SIG-M5 (cell line): ENCODE measurements around the gene RGS21.

Experiments
- DNase-seq: peaks from one replicate; lab custom pipeline; 2025; lab: John Stamatoyannopoulos, UW

RGS21 gene

DNA sequence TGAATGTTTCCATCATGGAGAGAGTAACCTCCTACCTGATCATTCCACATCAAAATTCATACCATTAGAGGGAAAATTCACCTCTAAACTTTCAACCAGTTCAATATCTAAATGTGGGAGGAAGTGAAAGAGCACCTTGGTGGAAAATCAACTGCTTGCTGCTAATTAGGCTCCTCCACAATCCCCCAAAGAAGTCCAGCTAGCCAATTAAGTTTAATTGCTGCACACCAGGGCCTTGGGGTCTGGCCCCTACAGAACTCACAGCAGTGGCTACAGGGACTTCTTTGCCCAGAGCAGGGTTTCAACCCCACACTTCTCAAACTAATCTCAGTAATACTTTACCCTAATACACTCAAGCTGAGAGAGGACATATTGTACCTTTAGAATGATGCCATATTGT is 62.1 kb downstream of the RGS21 start:
- DNase-seq: no peak

DNA sequence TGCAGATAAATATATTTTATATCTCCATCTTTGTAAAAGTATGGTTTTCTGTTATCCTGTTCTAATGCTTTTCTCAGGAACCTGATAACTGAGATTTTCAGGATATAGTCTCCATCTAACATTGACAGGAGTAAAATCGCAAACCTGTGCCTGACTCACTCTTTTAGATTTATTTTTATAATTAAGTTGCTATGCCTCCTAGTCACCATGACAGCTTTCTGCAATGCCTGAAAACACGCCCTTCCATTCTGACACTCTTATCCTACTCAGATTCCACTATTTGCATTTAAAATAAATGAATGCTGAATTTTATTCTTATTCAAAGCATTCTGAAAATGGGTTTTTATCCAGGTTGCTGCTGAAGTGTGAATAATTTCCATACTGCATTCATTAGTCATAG is 62.8 kb downstream of the RGS21 start:
- no peak for DNase-seq

DNA sequence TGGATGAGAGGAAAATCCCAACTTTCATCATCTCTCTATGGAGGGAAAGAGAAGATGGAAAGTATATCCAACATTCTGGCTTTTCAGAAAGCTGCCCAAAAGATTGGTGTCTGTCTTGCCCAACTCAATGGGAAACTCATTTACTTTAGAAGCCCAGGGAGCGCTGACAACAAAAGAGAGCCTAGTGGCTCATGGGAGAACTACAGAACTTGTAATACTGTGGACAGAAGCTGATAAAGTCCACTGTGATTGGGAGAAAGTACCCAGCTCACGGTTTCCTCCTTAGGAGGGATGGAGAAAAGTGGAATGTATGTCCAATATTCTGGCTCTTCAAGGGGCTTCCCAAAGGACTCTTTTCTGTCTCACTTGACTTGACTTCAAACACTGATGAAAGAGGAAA is 66.0 kb downstream of the RGS21 start:
- DNase-seq: no peak

- DNase-seq: no peak
These were observed 69.4 kb downstream of the RGS21 start for GRCh38 chr1:192386051-192386650.

- no peak for DNase-seq
These were observed 78.4 kb downstream of the RGS21 start for GRCh38 chr1:192395211-192395610.

DNA sequence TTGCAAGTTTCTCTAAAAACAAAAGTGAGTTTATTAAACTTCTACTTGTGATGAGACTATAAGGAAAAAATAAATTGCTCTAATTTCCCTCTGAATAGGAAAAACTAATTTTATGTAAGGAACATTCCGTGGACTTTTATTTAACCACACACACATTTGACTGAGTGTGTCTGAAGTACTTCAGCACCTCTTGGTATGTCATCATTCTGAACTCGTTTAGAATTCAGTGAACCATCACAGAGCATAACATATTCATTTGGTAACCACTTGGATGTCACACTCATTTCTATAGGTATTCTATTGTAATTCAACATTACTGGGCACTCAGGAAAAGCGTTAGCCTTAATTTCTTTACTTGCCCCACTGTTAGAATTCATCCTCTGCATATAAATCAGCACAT is 79.1 kb downstream of the RGS21 start:
- no peak for DNase-seq

DNA sequence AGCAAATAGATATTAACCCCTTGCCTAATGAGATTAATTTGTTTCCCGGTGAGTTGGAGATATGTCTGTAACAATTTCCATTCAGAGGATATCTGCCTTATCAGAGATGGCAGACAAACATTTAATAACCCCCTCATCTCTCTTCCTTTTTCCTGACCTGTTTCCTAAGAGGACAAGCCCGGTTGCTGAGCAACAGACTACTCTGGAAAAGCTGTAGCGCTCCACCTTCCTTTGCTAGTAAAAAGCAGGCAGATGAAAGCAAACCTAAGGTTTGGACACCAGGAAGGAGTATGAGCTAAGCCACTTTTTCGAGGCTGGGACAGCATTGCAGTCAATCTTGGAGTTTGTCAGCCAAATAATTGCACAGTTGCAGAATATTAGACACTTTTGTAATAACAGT is 82.4 kb downstream of the RGS21 start:
- no peak for DNase-seq

DNA sequence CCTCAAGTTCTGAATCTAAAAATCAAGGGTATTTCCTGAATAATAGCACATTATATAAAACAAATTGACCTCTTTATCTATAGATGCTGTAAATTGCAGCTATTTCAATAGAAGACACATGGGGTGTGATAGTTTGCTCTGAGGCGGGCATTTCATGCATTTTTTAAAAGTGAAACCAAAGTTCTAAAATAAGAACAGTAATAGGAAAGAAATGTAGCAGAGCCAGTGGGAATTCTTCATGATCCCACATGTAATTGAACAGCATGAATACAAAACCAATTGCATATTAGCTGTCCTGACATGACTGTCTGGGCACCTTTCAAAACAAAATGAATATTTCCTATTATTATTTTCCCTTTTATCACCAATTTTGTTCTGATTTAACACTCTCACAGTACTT is 85.0 kb downstream of the RGS21 start:
- no peak for DNase-seq

DNA sequence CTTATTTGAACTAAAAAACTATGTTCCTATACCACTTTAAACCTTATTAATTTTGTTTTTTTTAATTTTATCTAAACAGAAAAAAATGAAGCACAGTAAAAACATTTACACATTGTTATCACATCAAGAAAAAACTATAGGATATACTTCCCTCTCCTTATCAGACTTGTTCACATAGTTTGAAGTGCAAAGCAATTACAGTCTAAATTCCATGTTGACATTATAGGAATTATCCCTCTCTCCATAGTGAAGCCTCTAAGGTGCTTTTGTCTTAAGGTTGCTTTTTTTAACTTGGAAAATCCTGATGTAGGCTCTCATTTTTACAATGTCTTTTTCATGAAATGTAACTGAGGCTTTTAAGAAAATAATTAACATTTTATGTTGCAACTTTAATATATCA is 85.8 kb downstream of the RGS21 start:
- DNase-seq: no peak

DNA sequence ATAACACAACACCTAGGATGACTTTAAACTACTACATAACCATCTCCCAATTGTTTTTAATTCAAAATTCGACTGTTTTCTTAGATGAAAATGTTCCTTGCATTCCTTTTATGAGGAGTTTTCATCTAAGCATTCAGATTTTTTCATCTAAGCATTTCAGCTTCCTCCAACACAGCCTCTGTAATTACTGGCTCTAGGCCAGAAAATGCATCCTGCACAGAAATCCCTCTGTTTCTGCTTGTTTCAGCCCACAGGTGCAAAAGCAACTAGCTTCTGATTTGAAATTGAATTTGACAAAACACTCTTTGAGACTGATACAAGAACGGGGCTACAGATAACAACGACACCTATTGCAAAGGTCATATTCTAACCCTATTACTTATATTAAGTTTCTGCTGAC is 90.4 kb downstream of the RGS21 start:
- DNase-seq: no peak
